ENCODE results near the gene MTOR. TPM values are rescaled to one million over a fixed set of nuclear protein-coding genes. Genes with fewer than 3 reads are reported as not detected.

MTOR gene
- polyA plus RNA-seq, 1 of the 3 experiments (the other 2 are of a cell fraction) = 20.9 TPM

GRCh38 chr1:11067716-11068599, 194.4 kb downstream of the MTOR start:
- no peak for DNase-seq
- peaks cover 9% of the 10 kb centered on the region for H3F3A ChIP-seq (replicated peaks; ENCODE audit: insufficient read depth)
- no peaks in the 10 kb centered on the region for H3K9me3 ChIP-seq
- TF ChIP-seq YY1 (IDR thresholded peaks at IDR 0.05; ENCODE audit: low read depth) = no peak
- no peak for TF ChIP-seq IRF3 (IDR thresholded peaks at IDR 0.05; ENCODE audit: low read depth, low read length)
- no peak for TF ChIP-seq RXRA (IDR thresholded peaks at IDR 0.05; ENCODE audit: borderline replicate concordance, low read depth)
- no peak for TF ChIP-seq TEAD4 (IDR thresholded peaks at IDR 0.05; ENCODE audit: borderline replicate concordance, insufficient read depth)
- no peak for TF ChIP-seq GATA2 (CRISPR knock-in tag; IDR thresholded peaks at IDR 0.05)
- no peak for TF ChIP-seq RCOR1 (IDR thresholded peaks at IDR 0.05; ENCODE audit: low read length)
- no peak for TF ChIP-seq EZH2phosphoT487 (IDR thresholded peaks at IDR 0.05; ENCODE audit: borderline replicate concordance, low read depth)
- TF ChIP-seq RAD21 (IDR thresholded peaks at IDR 0.05; ENCODE audit: low read length) = no peak
- no peak for TF ChIP-seq REST (IDR thresholded peaks at IDR 0.05; ENCODE audit: low read depth, low read length)
- TF ChIP-seq NRF1 (IDR thresholded peaks at IDR 0.05; ENCODE audit: low read depth, low read length) = no peak
- TF ChIP-seq NFIC (IDR thresholded peaks at IDR 0.05; ENCODE audit: borderline replicate concordance) = no peak
- no peak for TF ChIP-seq EP300 (IDR thresholded peaks at IDR 0.05; ENCODE audit: borderline replicate concordance in 1 of 2, low read depth in 1 of 2, low read length in 1 of 2)
- no peak for TF ChIP-seq MXI1 (IDR thresholded peaks at IDR 0.05; ENCODE audit: low read depth, low read length)
- TF ChIP-seq ZBTB33 (IDR thresholded peaks at IDR 0.05; ENCODE audit: borderline replicate concordance, low read depth) = no peak
- no peak for TF ChIP-seq USF1 (IDR thresholded peaks at IDR 0.05; ENCODE audit: borderline replicate concordance, low read depth)
- TF ChIP-seq ELF1 (IDR thresholded peaks at IDR 0.05) = no peak
- TF ChIP-seq RFX5 (IDR thresholded peaks at IDR 0.05; ENCODE audit: low read length) = no peak
- no peak for TF ChIP-seq CHD2 (IDR thresholded peaks at IDR 0.05; ENCODE audit: low read length, partially characterized antibody)
- ChIA-PET POLR2A (interaction anchor here (0.6 kb wide), 1 partner anchor 15 kb away, joined by 3 read pairs; no protein-coding TSS in a partner anchor), CTCF (interaction anchor here (1.1 to 3.4 kb wide), 2 partner anchors 30 to 153 kb away, joined by 3 to 17 read pairs; no protein-coding TSS in a partner anchor)
- H3K4me2 ChIP-seq = no peak overlapping the region
- H3K9me2 ChIP-seq = no peaks in the 10 kb centered on the region
- H3K79me2 ChIP-seq (ENCODE audit: insufficient read depth) = no peaks in the 10 kb centered on the region
- H4K20me1 ChIP-seq (ENCODE audit: insufficient read depth) = no peaks in the 10 kb centered on the region
- no peak overlapping the region for H3K4me3 ChIP-seq (ENCODE audit: low read depth in 2 of 2, low read length in 1 of 2)
- no peak overlapping the region for H2AFZ ChIP-seq (ENCODE audit: low read depth)
- peaks cover 47 to 59% of the 10 kb centered on the region in 2 experiments for H3K36me3 ChIP-seq (replicated peaks in 1 of 2; ENCODE audit: control insufficient read depth in 1 of 2, insufficient read depth in 2 of 2, low read length in 1 of 2)
- 97% methylated on average over 14 of the region's 18 CpGs for WGBS (ENCODE audit: low lambda C conversion rate)
- no peaks in the 10 kb centered on the region for H3K27me3 ChIP-seq (ENCODE audit: insufficient read depth)
- H3K9ac ChIP-seq = no peak overlapping the region
- no peak overlapping the region for H3K27ac ChIP-seq (ENCODE audit: low read depth in 2 of 2, low read length in 1 of 2)
- H3K4me1 ChIP-seq (ENCODE audit: control insufficient read depth in 1 of 2, insufficient read depth in 2 of 2, low read depth in 1 of 2, low read length in 1 of 2) = no peaks in the 10 kb centered on the region
